ENCODE measurements around the gene RFC2. TPM values are rescaled to one million over a fixed set of nuclear protein-coding genes. Genes with fewer than 3 reads are reported as not detected.

Gene RFC2
- total RNA-seq (2021; fragmentation: NEBNext Ultra II Directional; extraction: Animal tissue kit (Norgen Biotek cat#: 25700)), result 85.4 and 90.5 TPM in 2 replicates
- polyA plus RNA-seq (2011; rRNA removed), result 40.8 and 52.9 TPM in 2 replicates
- 67.0 TPM for polyA plus RNA-seq (2011; cell fraction: cytosol; rRNA removed)
- 43.8 TPM for polyA plus RNA-seq (2011; cell fraction: nucleus; rRNA removed)
- polyA plus RNA-seq (2012, experiment 1 of 2), result 77.2 to 107 TPM (median 93.2 TPM) in 4 replicates
- polyA plus RNA-seq (2012, experiment 2 of 2), result 90.7 TPM
- polyA plus RNA-seq (2013, experiment 1 of 2), result 49.5 TPM
- 51.4 TPM for polyA plus RNA-seq (2013, experiment 2 of 2)
- 98.1 and 103 TPM in 2 replicates for polyA minus RNA-seq (2011; rRNA and poly(A)+ RNA removed)
- polyA minus RNA-seq (2011; cell fraction: cytosol; rRNA and poly(A)+ RNA removed), result 54.5 TPM
- 37.1 TPM for polyA minus RNA-seq (2011; cell fraction: nucleus; rRNA and poly(A)+ RNA removed)
- long read RNA-seq, experiment 1, transcript RFC2-201 (11 exons, 1,695 nt), result major isoform, 31 of 68 reads
- long read RNA-seq, experiment 1, partial matches to known transcripts, result 15 of 68 reads
- long read RNA-seq, experiment 1, other reads (novel, unspliced or antisense), result 19 of 68 reads
- long read RNA-seq, experiment 2, transcript RFC2-202 (10 exons, 1,576 nt), result minor isoform, 14 of 216 reads
- long read RNA-seq, experiment 2, transcript RFC2-201 (11 exons, 1,695 nt), result major isoform, 176 of 216 reads
- long read RNA-seq, experiment 2, partial matches to known transcripts, result 3 of 216 reads
- long read RNA-seq, experiment 2, other reads (novel, unspliced or antisense), result 19 of 216 reads

DNA sequence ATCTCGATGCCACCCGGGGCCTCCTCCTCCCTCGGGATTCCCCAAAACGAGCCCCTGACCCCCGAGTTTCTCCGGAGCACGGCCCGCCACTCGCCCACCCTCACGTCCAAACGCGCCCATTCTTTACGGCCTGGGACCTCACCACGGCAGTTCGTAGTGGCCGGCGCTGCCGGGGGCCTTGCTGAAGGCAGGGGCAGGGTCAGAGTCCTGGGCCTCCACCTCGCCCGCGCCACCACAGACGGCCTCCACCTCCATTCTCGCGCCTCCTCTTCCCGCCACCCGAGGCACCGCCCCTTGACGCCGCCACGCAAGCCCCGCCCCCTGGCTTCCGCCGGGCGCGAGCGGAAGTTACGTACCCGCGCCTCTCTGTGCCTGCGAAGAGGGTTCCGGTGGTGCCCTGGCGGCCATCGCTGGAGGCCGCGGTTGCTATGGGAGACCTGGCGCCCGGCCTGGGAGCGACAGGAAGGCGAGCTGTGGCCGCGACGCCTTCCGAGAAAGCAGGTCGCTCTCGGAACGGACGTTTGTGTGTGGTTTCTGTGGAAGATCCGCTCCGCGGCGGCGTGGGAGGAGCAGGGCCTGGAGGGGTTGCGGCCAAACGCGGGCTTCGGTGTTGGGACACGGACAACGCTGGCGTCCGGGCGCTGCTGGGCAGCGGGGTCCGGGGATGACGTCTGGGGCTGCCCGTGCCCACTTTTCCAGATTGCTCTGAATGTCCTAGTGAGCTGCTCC, at the start of gene RFC2:
RFC2 (minus strand) TSS at position 271 of the 729 bp plus-strand sequence; CDS start at position 255, 16 bp downstream.
- Histone ChIP-seq H3K9ac (replicated peaks in 1 of 4; ENCODE audit: extremely low read depth in 1 of 4, low read depth in 3 of 4, low read length in 3 of 4) (peak within 1 kb of the TSS; percentile 82 to 96 (median 94)), H3K14ac (ENCODE audit: insufficient read length) (no peak within 1 kb of the TSS), H3K36me3 (ENCODE audit: control insufficient read depth in 2 of 4, insufficient read depth in 4 of 4, low read length in 3 of 4) (peaks cover 14 to 28% (median 19%) of the 10 kb centered on the region in 4 experiments), H4K91ac (replicated peaks; ENCODE audit: insufficient read length, low read length) (no peak within 1 kb of the TSS), H2BK15ac (ENCODE audit: low read length) (peak within 1 kb of the TSS; percentile 72; the same call in 1 of the 2 replicates), H3K4me3 (ENCODE audit: extremely low read depth in 1 of 4, insufficient read depth in 2 of 4, low read depth in 3 of 4, low read length in 4 of 4) (peak within 1 kb of the TSS; percentile 79 to 97 (median 84)), H3K4me2 (ENCODE audit: insufficient read depth in 1 of 2, low read depth in 2 of 2, low read length in 2 of 2) (peak within 1 kb of the TSS; percentile 68 to 84), H2AFZ (ENCODE audit: low read length) (peak within 1 kb of the TSS; percentile 47; the same call in 1 of the 2 replicates), H2BK20ac (ENCODE audit: low read length) (no peak within 1 kb of the TSS), H3K4ac (replicated peaks; ENCODE audit: insufficient read length, low read depth, low read length) (peak within 1 kb of the TSS; percentile 21), H2BK120ac (replicated peaks; ENCODE audit: low read depth, low read length) (no peak within 1 kb of the TSS), H3K27me3 (replicated peaks in 1 of 4; ENCODE audit: control insufficient read depth in 3 of 4, extremely low read depth in 1 of 4, insufficient read depth in 3 of 4, low read length in 3 of 4) (no peaks in the 10 kb centered on the region), H3K56ac (replicated peaks; ENCODE audit: insufficient read length, low read depth, low read length) (peak within 1 kb of the TSS; percentile 64), H3K9me3 (ENCODE audit: insufficient read depth in 2 of 2, low read depth in 1 of 2, low read length in 1 of 2) (no peaks in the 10 kb centered on the region), H2AK5ac (ENCODE audit: low read depth, low read length) (0 out of 2 replicates have a peak within 1 kb of the TSS, but pooled peaks have one; percentile 19), H3K18ac (ENCODE audit: extremely low read depth, low read length) (peak within 1 kb of the TSS; percentile 99), H4K8ac (ENCODE audit: extremely low read depth, insufficient read depth, low read length) (peak within 1 kb of the TSS; percentile 99), H3K4me1 (replicated peaks in 1 of 4; ENCODE audit: control insufficient read depth in 3 of 4, insufficient read depth in 4 of 4, low read length in 3 of 4) (peaks cover 0 to 5% (median 3%) of the 10 kb centered on the region in 4 experiments; a peak in 4 of 7 replicates), H3K79me1 (ENCODE audit: low read depth, low read length) (peaks cover 2% of the 10 kb centered on the region; the same call in 1 of the 2 replicates), H3K23ac (ENCODE audit: insufficient read length) (no peak within 1 kb of the TSS), H3K79me2 (ENCODE audit: control insufficient read depth in 1 of 2, insufficient read depth in 2 of 2, low read length in 2 of 2) (peaks cover 3 to 26% of the 10 kb centered on the region in 2 experiments; a peak in 3 of 4 replicates), H4K5ac (ENCODE audit: insufficient read length, low read depth, low read length) (peak within 1 kb of the TSS; percentile 66), H3K23me2 (ENCODE audit: low read depth, low read length) (peaks cover 3% of the 10 kb centered on the region), H4K20me1 (replicated peaks in 1 of 2; ENCODE audit: control insufficient read depth in 1 of 2, insufficient read depth in 2 of 2, low read length in 2 of 2) (peaks cover 0 to 3% of the 10 kb centered on the region in 2 experiments), H2BK12ac (ENCODE audit: low read depth, low read length) (peak within 1 kb of the TSS; percentile 75; the same call in 1 of the 2 replicates), H2BK5ac (ENCODE audit: low read depth, low read length) (peak within 1 kb of the TSS; percentile 96), H3K27ac (ENCODE audit: low read depth, low read length) (peak within 1 kb of the TSS; percentile 77)
- CTCF ChIA-PET (ENCODE audit: partially characterized antibody), result interaction anchor here (0.6 to 1.7 kb wide), 7 partner anchors 26 to 153 kb away, joined by 3 to 4 read pairs (median 3); no protein-coding TSS in a partner anchor
- DNase-seq (ENCODE audit: low read depth in 1 of 2, low spot score in 2 of 2), result peak; percentile 79 to 99
- FAIRE-seq, result no peak
- POLR2A ChIA-PET (ENCODE audit: partially characterized antibody), result interaction anchor here (0.6 to 1.8 kb wide), 9 partner anchors 9 to 145 kb away, joined by 3 to 5 read pairs (median 4); no protein-coding TSS in a partner anchor
- 1% methylated on average over 66 of the region's 75 CpGs; no CpG with 5 or more reads in 1 of the 2 experiments for WGBS, 2 experiments (ENCODE audit: extremely low coverage in 1 of 2, insufficient coverage in 1 of 2, insufficient read length in 1 of 2, insufficient replicate concordance in 2 of 2, low coverage in 1 of 2, low lambda C conversion rate in 2 of 2, missing lambda C conversion rate in 1 of 2)
- TF ChIP-seq HDAC2 (IDR thresholded peaks at IDR 0.05; ENCODE audit: borderline replicate concordance in 1 of 2, low read depth in 2 of 2, low read length in 2 of 2) (peak; percentile 61; a peak in 1 of 4 replicates), TAF7 (optimal IDR thresholded peaks at IDR 0.05; ENCODE audit: borderline replicate concordance, low read depth, low read length) (peak; percentile 44)
- TF ChIP-seq, protein P1, sequence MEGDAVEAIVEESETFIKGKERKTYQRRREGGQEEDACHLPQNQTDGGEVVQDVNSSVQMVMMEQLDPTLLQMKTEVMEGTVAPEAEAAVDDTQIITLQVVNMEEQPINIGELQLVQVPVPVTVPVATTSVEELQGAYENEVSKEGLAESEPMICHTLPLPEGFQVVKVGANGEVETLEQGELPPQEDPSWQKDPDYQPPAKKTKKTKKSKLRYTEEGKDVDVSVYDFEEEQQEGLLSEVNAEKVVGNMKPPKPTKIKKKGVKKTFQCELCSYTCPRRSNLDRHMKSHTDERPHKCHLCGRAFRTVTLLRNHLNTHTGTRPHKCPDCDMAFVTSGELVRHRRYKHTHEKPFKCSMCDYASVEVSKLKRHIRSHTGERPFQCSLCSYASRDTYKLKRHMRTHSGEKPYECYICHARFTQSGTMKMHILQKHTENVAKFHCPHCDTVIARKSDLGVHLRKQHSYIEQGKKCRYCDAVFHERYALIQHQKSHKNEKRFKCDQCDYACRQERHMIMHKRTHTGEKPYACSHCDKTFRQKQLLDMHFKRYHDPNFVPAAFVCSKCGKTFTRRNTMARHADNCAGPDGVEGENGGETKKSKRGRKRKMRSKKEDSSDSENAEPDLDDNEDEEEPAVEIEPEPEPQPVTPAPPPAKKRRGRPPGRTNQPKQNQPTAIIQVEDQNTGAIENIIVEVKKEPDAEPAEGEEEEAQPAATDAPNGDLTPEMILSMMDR (IDR thresholded peaks at IDR 0.05; ENCODE audit: control extremely low read depth in 1 of 3, insufficient read depth in 1 of 3, low read depth in 1 of 3, low read length in 3 of 3), result peak in 1 of 3 experiments; percentile 14; a peak in 1 of 4 replicates

Measured in H1 (cell line).